Skin of body (tissue), 2 donors: ENCODE results near the gene GPR42. TPM values are rescaled to one million over a fixed set of nuclear protein-coding genes. Genes with fewer than 3 reads are reported as not detected.
"Not testable (repeated sequence)": the region's sequence is repeated elsewhere in the genome, so short reads cannot be mapped to it uniquely, and the experiment has no call there.

ENCODE experiments used
- DNase-seq: peaks from one replicate; lab custom pipeline; 2025; lab: John Stamatoyannopoulos, UW
- total RNA-seq: library from RNA; depleted of rRNA; stranded (reverse); fragments of >200 nt; gene quantifications from one replicate; pipeline ENCODE4 v1.2.3, GENCODE V29; 2014

The GPR42 gene
- total RNA-seq, 1 donor from 2014 or later = not detected

DNA sequence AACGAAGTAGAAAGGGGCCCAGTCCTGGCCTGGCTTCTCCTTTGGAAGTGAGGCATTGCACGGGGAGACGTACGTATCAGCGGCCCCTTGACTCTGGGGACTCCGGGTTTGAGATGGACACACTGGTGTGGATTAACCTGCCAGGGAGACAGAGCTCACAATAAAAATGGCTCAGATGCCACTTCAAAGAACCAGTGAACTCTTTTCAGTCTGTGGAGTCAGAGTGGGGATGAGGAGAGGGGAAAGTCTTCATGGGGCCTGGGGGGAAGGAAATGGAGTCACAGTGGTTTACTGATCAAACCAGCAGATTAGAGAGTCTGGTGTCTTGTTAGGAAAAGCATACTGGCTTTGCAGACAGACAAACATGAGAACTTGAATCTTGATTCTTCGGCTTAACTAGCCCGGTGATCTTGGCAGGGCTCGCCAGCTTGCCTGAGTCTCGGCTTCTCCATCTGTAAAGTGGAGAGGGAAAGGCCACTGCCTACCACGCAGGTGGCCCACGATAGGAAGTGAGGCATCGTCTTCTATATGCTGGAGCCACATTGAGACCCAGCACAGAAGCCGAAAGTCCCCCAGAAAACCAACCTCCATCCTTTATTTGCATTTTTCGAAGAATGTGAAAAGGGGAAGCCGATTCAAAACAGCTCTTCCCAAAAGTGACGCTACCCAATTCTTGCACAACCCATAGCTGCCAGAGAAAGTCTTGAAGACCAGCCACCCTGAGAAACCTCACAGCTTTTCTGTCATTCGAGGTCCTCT, 23.5 kb upstream of the GPR42 start, which contains the start of gene FFAR1:
Gene FFAR1 (plus strand): TSS at position 732 of the 759 bp plus-strand sequence. CDS start 3,650 bp downstream, outside the sequence.
- no peak for DNase-seq

- no peak for DNase-seq
These were observed 23.0 kb upstream of the GPR42 start for GRCh38 chr19:35347930-35348298.

DNA sequence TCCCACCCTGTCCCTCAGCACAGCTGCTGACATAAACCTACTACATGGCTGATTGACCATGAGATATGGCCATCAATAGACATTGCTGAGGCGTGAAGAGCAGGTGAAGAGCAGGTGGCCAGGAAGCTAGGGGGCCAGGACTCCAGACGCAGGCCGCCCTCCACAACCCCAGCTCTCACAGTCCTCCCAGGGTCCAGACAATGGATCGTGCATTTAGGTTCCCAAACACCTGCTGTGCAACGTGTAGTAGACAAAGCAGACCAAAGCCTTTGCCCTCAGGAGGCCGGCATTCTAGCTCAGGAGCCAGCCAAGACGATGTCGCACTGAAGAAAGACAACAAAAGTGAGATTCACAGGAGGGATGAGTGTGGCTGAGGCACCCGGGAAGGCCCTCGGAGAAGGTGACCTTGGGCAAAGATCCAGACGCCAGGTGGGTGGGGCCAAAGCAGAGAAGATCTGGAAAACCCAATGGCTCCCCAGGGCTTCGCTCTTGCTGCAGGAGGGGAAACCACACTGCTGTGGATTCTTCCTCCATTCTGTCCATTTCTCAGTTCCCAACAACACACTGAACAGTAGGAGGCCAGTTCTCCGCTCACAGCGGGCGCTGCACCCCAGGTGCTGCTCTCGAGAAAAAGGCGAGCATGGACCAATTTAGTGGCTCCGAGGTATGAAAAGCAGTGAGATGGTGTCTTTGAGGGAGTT, 21.8 kb upstream of the GPR42 start:
- DNase-seq = no peak

DNA sequence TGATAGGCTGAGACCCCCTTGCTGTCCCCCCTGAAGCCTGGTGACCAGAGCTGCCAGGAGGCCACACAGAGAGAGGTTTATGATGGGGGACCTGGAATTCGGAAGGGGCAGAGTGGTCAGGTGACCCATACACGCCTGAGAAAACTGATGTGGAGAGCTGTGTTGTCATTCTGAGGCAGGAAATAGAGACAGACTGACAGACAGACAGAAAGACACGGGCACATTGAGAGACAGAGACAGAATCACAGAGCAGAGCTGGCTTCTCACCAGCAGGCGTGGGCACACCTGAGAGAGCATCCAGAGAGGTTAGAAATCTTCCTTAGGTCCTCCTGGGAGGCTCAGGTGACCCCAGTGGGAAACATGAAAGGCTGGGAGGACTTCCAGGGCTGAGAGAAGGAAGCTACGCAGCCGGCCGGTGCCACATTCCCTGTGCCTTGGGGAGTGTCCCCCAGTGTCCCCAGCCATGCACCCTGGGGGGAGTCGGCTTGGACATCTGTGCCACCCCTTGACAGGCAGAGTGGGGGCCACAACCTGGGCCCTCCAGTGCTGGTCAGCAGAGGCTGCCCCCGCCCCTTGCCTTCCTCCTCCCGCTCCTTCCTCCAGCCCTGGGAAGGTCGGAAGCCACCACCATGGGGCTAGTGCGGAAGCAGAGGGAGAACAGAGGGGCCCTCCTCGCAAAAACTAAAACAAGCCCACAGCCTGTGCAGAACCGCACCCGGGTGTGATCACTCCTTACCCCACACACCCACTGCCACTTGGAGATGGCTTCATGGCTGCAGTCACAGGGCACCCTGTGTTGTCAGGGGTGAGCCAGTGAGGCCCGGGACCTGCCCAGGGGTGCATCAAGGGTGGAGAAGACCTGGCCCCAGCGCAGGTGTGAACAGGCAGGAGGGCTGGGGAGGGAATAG, 21.0 kb upstream of the GPR42 start:
- no peak for DNase-seq

GRCh38 chr19:35350591-35350990, 20.3 kb upstream of the GPR42 start:
- no peak for DNase-seq

DNA sequence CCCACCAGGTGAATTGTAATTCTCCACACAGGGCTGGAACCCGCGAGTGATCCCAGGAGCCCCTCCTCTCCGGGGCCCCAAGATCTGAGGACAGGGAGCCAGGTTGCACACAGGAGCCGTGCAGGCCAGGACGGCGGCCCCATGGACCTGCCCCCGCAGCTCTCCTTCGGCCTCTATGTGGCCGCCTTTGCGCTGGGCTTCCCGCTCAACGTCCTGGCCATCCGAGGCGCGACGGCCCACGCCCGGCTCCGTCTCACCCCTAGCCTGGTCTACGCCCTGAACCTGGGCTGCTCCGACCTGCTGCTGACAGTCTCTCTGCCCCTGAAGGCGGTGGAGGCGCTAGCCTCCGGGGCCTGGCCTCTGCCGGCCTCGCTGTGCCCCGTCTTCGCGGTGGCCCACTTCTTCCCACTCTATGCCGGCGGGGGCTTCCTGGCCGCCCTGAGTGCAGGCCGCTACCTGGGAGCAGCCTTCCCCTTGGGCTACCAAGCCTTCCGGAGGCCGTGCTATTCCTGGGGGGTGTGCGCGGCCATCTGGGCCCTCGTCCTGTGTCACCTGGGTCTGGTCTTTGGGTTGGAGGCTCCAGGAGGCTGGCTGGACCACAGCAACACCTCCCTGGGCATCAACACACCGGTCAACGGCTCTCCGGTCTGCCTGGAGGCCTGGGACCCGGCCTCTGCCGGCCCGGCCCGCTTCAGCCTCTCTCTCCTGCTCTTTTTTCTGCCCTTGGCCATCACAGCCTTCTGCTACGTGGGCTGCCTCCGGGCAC, 19.3 kb upstream of the GPR42 start:
- no peak for DNase-seq

GRCh38 chr19:35352177-35352447, 18.8 kb upstream of the GPR42 start:
- DNase-seq = no peak

- DNase-seq = peak; percentile 60
These were observed 18.2 kb upstream of the GPR42 start for GRCh38 chr19:35352448-35353304.

- no peak for DNase-seq
These were observed 17.2 kb upstream of the GPR42 start for GRCh38 chr19:35353635-35354034.

DNA sequence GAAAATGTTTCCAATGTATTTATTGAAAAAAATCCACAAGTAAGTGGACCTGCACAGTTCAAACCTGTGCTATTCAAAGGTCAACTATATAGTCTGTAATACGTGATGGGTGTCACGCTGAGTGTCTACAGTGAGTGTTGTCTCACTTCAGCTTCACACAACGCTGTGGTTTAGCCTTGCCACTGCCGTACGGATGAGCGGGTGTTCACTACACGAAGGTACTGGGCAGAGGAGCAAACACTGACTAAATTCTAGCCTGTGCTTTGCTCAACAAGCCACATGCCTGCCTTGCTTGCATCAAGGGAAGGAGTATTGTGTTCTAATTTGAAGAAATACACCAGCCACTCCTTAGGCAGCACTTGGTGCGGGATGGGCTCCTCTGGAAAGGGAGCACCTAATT, 16.0 kb upstream of the GPR42 start:
- DNase-seq = no peak

GRCh38 chr19:35355791-35356460, 14.9 kb upstream of the GPR42 start:
- DNase-seq = no peak

GRCh38 chr19:35357867-35358573, 12.8 kb upstream of the GPR42 start, which contains the start of gene FFAR3:
FFAR3 (plus strand) TSS chr19:35358460; CDS start chr19:35358891, 431 bp downstream.
- peak; percentile 61 for DNase-seq

DNA sequence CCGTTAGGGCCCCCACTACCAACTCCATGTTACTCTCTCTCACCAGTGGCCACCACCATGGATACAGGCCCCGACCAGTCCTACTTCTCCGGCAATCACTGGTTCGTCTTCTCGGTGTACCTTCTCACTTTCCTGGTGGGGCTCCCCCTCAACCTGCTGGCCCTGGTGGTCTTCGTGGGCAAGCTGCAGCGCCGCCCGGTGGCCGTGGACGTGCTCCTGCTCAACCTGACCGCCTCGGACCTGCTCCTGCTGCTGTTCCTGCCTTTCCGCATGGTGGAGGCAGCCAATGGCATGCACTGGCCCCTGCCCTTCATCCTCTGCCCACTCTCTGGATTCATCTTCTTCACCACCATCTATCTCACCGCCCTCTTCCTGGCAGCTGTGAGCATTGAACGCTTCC, 12.0 kb upstream of the GPR42 start:
- DNase-seq = not testable (repeated sequence)

- not testable (repeated sequence) for DNase-seq
These were observed 11.5 kb upstream of the GPR42 start for GRCh38 chr19:35359395-35359794.

GRCh38 chr19:35360081-35360480, 10.8 kb upstream of the GPR42 start:
- not testable (repeated sequence) for DNase-seq

DNA sequence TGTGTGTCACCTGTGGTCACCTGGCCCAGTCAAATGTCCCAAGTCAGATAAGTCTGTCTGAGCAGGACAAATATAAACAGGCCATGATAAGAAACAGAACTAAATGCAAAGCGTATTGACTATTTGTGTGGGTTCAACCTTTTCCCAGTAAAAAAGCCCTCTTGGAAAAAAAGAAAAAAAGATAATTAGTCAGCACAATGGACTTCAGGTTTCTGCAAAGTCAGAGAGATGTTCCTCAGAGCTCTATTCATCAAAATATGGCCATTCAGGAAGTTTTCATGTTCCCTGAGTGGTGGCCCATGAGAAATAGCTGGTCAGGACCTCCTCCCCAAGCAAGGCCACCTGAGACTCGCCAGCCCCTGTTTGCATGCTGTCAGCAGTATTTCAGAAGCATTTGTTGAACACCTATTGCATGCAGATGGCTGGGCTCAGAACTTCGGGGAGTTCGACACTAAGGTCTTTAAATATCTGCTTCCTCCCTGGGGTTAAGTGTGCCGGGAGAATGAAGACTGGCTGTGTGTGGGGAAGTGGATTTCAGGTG, 9.9 kb upstream of the GPR42 start:
- DNase-seq = no peak

DNA sequence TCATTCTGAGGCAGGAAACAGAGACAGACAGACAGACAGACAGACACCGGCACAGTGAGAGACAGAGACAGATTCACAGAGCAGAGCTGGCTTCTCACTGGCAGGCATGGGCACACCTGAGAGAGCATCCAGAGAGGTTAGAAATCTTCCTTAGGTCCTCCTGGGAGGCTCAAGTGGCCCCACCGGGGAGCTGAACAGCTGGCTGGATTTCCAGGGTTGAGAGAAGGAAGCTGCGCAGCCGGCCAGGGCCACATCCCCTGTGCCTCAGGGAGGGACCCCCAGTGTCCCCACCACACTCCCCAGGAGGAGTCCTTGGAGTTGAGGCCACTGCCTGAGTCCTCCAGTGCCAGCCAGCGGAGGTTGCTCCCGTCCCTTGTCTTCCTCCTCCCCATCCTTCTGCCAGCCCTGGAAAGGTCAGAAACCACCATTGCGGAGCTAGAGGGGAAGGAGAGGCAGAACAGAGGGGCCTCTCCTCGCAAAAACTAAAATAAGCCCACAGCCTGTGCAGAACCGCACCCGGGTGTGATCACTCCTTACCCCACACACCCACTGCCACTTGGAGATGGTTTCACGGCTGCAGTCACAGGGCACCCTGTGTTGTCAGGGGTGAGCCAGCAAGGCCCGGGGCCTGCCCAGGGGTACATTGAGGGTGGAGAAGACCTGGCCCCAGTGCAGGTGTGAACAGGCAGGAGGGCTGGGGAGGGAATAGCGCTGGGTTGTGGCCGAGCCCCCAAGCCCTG, 8.4 kb upstream of the GPR42 start:
- no peak for DNase-seq

DNA sequence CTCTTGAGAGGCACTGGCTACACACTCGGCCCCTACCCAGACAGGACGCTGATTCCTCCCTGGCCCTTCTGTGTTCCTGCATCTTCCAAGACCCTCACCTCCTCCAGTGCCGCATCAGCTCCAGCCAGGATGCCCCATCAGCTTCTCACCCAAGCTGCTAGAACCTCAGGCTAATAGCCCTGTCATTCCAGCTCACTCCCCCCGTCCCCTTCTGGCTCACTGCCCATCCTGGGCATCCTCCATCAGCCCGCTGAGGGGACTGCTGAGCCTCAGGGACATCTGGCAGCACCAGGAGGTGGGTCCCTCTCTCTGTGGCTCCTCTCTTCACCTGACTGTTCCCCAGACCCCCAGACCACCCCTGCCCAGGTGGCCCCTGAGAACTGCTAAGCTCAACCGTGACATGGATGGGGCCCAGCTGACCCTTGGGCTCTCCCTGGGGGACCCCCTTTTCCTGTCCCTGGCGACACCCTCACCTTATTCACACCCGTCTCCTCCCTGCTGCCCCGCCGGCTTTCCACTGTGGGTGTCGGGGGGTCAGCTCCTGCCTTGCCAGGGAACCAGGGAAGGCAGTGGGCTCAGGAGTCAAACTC, 7.8 kb upstream of the GPR42 start:
- DNase-seq = no peak
